HG03045 (cell line): ENCODE measurements around the gene PAK1IP1.
"Not testable (repeated sequence)": the region's sequence is repeated elsewhere in the genome, so short reads cannot be mapped to it uniquely, and the experiment has no call there.

ENCODE experiments used
- ATAC-seq: cut with Tn5 transposase; IDR thresholded peaks from one replicate; pipeline ENCODE4 v1.9.1; 2021; ENCODE audit warnings: mild to moderate bottlenecking, moderate library complexity; ENCODE audit not compliant: unreplicated experiment

The PAK1IP1 gene

DNA sequence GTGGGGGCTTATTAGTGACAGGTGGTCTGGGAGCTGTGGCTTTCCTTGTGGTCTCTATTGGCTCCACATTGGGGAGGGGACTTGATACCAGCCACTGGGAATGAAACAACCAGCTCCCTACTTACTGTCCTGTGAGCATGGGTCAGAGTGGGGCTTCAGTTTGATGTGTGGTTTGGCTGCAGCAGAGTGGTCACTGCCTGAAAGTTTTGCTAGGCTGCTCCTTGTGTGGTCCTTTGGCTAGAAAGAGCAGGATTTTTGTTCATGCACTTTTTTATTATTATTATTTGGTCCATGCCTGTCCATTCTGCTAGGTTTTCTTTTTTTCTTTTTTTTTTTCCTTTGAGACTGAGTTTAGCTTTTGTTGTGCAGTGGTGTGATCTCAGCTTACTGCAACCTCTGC, 45.3 kb downstream of the PAK1IP1 start:
- no peak for ATAC-seq

DNA sequence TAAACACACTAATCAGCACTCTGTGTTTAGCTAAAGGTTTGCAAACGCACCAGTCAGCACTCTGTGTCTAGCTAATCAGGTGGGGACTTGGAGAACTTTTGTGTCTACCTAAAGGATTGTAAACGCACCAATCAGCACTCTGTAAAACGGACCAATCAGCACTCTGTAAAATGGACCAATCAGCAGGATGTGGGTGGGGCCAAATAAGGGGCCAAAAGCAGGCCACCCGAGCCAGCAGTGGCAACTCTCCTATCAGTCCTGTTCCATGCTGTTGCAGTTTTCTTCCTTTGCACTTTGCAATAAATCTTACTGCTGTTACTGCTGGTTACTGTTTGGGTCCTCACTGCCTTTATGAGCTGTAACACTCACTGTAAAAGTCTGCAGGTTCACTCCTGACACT, 46.9 kb downstream of the PAK1IP1 start:
- not testable (repeated sequence) for ATAC-seq

DNA sequence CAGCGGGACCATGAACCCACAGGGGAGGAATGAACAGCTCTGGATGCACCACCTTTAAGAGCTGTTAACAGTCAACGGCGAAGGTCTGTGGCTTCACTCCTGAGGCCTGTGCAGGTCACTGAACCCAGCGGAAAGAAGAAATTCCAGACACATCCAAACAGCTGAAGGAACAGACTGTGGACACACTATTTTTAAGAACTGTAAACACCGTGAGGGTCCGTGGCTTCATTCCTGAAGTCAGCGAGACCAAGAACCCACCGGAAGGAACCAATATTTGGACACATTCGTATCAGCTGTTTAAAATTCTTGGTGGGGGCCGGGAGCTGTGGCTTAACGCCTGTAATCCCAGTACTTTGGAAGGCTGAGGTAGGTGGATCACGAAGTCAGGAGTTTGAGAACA, 47.5 kb downstream of the PAK1IP1 start:
- ATAC-seq: no peak

DNA sequence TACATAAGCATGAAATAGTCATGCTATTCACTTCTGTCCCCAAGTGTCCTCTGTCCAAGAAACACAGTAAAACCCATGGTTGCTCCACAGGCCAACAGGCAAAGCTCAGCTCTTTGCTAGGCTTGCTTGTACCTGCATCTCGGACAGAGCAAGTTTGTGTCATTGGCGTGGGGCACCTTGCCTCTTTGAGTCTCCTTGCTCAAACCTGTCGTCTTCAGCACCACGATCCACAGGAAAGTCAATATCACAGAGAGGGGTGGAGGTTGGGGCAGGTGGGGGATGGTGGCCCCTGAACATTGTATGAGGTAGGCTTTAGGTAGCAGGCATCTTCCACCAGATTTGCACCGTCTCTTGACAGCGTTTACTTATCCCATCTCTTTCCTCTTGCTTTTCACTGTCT, 48.7 kb downstream of the PAK1IP1 start:
- ATAC-seq: no peak

DNA sequence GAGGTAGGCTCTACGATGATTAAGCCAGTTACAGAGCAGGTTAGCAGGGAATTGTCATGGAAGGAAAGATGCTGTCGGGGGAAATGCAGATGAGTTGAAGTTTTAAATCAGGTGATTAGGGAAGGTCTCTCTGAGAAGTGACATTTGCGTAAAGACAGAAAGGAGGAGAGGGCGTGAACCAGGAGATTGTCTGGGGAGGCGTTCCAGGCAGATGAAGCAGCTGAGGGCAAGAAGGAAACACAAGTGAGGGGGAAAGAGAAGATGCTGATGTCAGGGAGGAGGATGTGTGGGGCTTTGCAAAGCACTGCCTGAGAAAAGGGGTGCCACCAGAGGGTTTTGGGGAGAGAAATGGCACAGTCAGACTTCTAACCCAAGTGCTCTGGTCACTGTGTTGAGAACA, 50.3 kb downstream of the PAK1IP1 start:
- no peak for ATAC-seq

DNA sequence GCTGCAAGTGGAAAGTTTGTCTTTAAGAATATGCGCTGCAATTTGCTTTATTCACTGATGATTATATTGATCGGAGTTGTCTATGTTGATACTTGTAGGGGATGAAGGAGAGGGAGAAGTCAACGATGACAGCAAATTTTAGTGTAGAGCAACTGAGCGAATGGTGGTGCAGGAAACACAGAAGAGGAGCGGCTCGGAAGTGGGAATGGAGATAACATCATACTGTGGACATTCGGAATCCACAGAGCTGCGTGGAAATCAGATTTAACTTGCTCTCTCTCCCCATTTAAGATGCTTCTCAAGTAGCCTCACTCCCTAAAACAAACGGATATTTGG, 52.1 kb downstream of the PAK1IP1 start:
- ATAC-seq: no peak

DNA sequence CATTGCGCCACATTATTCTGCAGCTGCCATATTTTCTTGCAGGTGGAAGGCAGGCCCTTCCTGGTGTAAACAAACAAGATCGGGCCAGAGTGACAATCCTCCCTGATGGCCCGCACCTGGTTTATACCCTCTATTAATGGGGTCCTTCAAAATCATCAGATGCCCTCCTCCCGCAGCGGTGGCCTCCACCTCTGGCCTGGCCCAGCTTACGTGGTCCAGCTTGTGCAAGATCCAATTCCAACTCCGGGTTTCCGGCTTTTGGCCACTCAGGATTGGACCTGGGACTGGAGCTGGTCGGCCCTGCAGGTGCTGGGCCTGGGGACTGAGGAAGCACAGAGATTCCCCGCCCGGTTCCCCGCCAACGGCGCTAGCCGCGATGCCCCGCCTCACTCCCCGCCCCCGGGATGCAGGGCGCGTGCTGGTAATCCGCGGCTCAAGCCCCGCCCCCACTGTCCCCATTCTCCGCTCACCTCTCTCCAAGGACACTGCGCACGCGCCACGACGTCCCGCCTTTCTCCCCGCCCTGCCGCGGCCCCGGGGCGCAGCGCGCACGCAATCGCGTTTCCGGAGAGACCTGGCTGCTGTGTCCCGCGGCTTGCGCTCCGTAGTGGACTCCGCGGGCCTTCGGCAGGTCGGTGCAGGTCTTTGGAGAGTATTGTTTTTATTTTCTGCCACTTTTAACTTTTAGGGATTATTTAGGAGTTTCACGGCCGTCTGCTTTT, 52.6 kb downstream of the PAK1IP1 start, which contains the start of gene TMEM14B:
TSS of gene TMEM14B (plus strand) at position 555 of the 722 bp plus-strand sequence. CDS start 1,441 bp downstream, outside the sequence.
- ATAC-seq: peak; percentile 96

DNA sequence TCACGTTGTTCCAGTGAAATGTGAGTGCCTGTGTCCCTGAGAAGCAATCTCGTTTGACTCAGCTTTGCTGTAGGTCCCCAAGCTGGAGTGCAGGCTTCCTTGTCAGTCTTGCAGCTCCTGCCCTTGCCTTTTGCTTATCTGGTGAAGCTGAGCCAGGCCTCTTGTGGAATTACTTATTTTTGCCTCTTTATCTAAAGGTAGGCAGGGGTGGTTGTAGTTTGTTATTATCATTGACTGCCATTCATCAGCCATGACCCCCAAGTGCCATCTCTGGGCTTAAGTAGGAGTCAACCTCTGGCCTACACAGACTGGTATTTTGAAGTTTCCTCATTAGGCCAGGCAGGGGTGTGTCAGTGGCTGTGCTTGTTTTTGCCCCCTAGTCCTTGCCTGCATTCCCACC, 55.0 kb downstream of the PAK1IP1 start:
- no peak for ATAC-seq

DNA sequence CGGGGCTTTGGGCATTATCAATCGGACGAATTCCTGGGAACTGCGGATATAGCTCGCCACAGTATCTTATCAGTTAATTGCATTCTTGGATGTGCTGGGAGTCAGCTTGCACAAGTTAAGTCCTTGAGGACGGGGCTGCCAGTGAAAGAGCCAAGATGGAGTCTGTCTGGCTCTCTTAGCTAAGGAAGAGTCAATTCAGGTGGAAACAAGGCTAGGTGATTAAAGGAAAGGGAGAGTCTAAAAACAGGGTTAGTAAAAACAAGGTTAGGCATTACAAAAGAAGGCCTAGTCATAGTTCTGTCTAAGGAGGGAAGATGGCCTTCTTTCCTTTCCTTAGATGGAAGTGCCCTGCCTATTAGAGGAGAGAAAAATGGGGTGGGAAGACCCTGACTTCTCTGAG, 55.8 kb downstream of the PAK1IP1 start:
- ATAC-seq: not testable (repeated sequence)

DNA sequence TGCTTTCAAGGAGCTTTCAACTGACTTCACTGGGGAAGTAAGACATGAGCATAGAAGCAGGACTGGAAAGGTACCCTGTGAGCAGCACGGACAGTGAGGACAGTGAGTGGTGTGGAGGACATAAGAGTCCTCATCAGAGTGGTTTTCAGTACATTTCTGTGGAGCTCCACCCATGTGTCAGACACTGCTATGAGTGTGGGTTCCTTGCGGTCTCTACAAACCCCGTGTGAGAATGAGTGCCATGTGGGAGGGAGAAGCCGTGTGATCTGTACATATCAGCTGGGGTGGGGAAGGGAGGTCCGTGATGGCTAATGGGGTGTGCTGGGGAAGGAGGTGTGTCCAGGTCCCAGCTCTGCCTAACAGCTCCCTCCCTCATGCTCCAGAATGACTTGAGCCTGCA, 57.0 kb downstream of the PAK1IP1 start:
- not testable (repeated sequence) for ATAC-seq

DNA sequence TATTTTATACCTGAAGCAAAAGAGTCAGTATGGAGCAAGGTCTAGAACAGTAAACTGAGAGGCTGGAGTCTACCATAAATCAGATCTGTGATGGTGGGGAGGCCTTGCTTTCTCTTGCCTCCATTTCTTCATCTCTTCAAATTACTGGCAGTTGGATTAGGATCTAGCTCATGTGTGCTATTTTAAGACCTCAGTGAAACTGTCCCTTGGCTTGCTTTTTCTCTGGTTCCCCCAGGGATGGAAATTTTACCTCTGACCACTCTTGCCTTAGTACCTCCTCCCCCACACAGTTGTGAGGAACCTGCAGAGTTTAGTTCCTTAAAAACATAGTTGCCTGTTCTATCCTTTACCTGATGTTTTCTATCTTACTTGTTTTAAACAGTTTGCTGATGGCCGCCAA, 61.3 kb downstream of the PAK1IP1 start:
- ATAC-seq: no peak
